ENCODE results near the gene PIP5K1B. TPM values are rescaled to one million over a fixed set of nuclear protein-coding genes. Genes with fewer than 3 reads are reported as not detected.

PIP5K1B gene
- total and polyA plus RNA-seq, 4 donors: 0.09 to 30.9 (median 0.29) TPM

DNA sequence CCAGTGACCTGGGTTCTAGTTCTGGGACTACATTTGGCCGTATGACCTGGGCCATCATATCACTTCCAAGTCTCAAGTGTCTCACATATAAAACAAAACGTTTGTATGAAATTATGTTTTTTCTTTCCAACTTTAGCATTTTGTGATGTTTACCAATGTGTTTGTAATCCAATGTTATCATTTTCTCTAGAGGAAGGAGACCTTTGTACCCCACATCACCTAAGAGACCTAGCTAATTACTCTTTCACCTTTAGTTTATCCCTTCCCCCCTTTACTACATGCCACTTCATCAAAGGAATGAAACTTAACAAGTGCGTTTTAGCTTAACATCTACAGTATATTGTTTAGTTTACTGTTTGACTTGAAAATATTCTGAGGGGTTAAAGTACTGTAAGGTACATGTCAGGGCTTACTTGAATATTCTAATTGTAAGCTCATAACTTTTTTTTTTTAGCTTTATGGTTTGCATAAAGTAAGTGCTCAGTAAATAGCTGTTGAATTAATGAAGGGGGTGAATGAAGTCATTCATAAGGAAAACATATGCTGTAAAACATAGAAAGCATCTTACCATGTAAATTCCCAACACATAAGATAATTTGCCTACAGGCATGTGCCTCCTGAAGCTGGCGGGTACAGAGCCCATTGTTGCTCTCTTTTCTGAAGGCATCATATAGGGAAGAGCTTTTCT lies 2.9 kb downstream of the PIP5K1B start:
- H3K9ac ChIP-seq (ENCODE audit: low read depth in 1 of 2, low read length in 2 of 2): no peak overlapping the region
- H3K27ac ChIP-seq (ENCODE audit: low read depth in 1 of 2, low read length in 2 of 2): no peak overlapping the region
- DNase-seq (ENCODE audit: low spot score): no peak
- H3K4me3 ChIP-seq (ENCODE audit: low read depth in 1 of 3, low read length in 3 of 3): no peak overlapping the region
- no peak for TF ChIP-seq JUND (IDR thresholded peaks at IDR 0.05)
- TF ChIP-seq, protein P1, sequence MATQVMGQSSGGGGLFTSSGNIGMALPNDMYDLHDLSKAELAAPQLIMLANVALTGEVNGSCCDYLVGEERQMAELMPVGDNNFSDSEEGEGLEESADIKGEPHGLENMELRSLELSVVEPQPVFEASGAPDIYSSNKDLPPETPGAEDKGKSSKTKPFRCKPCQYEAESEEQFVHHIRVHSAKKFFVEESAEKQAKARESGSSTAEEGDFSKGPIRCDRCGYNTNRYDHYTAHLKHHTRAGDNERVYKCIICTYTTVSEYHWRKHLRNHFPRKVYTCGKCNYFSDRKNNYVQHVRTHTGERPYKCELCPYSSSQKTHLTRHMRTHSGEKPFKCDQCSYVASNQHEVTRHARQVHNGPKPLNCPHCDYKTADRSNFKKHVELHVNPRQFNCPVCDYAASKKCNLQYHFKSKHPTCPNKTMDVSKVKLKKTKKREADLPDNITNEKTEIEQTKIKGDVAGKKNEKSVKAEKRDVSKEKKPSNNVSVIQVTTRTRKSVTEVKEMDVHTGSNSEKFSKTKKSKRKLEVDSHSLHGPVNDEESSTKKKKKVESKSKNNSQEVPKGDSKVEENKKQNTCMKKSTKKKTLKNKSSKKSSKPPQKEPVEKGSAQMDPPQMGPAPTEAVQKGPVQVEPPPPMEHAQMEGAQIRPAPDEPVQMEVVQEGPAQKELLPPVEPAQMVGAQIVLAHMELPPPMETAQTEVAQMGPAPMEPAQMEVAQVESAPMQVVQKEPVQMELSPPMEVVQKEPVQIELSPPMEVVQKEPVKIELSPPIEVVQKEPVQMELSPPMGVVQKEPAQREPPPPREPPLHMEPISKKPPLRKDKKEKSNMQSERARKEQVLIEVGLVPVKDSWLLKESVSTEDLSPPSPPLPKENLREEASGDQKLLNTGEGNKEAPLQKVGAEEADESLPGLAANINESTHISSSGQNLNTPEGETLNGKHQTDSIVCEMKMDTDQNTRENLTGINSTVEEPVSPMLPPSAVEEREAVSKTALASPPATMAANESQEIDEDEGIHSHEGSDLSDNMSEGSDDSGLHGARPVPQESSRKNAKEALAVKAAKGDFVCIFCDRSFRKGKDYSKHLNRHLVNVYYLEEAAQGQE (IDR thresholded peaks at IDR 0.05): no peak
- TF ChIP-seq, protein P2, sequence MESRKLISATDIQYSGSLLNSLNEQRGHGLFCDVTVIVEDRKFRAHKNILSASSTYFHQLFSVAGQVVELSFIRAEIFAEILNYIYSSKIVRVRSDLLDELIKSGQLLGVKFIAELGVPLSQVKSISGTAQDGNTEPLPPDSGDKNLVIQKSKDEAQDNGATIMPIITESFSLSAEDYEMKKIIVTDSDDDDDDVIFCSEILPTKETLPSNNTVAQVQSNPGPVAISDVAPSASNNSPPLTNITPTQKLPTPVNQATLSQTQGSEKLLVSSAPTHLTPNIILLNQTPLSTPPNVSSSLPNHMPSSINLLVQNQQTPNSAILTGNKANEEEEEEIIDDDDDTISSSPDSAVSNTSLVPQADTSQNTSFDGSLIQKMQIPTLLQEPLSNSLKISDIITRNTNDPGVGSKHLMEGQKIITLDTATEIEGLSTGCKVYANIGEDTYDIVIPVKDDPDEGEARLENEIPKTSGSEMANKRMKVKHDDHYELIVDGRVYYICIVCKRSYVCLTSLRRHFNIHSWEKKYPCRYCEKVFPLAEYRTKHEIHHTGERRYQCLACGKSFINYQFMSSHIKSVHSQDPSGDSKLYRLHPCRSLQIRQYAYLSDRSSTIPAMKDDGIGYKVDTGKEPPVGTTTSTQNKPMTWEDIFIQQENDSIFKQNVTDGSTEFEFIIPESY (IDR thresholded peaks at IDR 0.05): no peak
- no peak for TF ChIP-seq YY1 (IDR thresholded peaks at IDR 0.05)
- TF ChIP-seq NR2F2 (IDR thresholded peaks at IDR 0.05): no peak
- no peak for TF ChIP-seq EGR1 (IDR thresholded peaks at IDR 0.05; ENCODE audit: low read depth in 2 of 2)
- TF ChIP-seq, protein P3, sequence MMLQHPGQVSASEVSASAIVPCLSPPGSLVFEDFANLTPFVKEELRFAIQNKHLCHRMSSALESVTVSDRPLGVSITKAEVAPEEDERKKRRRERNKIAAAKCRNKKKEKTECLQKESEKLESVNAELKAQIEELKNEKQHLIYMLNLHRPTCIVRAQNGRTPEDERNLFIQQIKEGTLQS (IDR thresholded peaks at IDR 0.05): no peak
- no peak for TF ChIP-seq HNF4A (conservative IDR thresholded peaks at IDR 0.05)
- TF ChIP-seq GABPA (IDR thresholded peaks at IDR 0.05 in 1 of 2, conservative IDR thresholded peaks at IDR 0.05 in 1 of 2): no peak
- TF ChIP-seq RXRA (IDR thresholded peaks at IDR 0.05): no peak
- no peak for TF ChIP-seq FOXA1 (IDR thresholded peaks at IDR 0.05)
- TF ChIP-seq, protein P4, sequence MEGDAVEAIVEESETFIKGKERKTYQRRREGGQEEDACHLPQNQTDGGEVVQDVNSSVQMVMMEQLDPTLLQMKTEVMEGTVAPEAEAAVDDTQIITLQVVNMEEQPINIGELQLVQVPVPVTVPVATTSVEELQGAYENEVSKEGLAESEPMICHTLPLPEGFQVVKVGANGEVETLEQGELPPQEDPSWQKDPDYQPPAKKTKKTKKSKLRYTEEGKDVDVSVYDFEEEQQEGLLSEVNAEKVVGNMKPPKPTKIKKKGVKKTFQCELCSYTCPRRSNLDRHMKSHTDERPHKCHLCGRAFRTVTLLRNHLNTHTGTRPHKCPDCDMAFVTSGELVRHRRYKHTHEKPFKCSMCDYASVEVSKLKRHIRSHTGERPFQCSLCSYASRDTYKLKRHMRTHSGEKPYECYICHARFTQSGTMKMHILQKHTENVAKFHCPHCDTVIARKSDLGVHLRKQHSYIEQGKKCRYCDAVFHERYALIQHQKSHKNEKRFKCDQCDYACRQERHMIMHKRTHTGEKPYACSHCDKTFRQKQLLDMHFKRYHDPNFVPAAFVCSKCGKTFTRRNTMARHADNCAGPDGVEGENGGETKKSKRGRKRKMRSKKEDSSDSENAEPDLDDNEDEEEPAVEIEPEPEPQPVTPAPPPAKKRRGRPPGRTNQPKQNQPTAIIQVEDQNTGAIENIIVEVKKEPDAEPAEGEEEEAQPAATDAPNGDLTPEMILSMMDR (IDR thresholded peaks at IDR 0.05; ENCODE audit: low read depth, low read length, missing input control): no peak
- TF ChIP-seq TAF1 (conservative IDR thresholded peaks at IDR 0.05): no peak
- TF ChIP-seq RAD21 (IDR thresholded peaks at IDR 0.05): no peak
- TF ChIP-seq SP1 (IDR thresholded peaks at IDR 0.05): no peak
- TF ChIP-seq, protein P5, sequence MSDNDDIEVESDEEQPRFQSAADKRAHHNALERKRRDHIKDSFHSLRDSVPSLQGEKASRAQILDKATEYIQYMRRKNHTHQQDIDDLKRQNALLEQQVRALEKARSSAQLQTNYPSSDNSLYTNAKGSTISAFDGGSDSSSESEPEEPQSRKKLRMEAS (IDR thresholded peaks at IDR 0.05): no peak
- TF ChIP-seq HNF4G (IDR thresholded peaks at IDR 0.05): no peak
- no peak for TF ChIP-seq FOXA2 (IDR thresholded peaks at IDR 0.05)
- H3K9me3 ChIP-seq (ENCODE audit: control insufficient read depth in 4 of 4, low read length in 3 of 4): no peaks in the 10 kb centered on the region
- H3K4me1 ChIP-seq (ENCODE audit: control insufficient read depth in 4 of 4, insufficient read depth in 4 of 4, low read length in 3 of 4): peaks cover 4 to 20% (median 13%) of the 10 kb centered on the region in 4 donors
- H3K36me3 ChIP-seq (ENCODE audit: control insufficient read depth in 4 of 4, insufficient read depth in 3 of 4, low read depth in 1 of 4, low read length in 3 of 4): no peaks in the 10 kb centered on the region
- 64% methylated on average over 4 of the region's 4 CpGs for WGBS
- H3K27me3 ChIP-seq (ENCODE audit: control insufficient read depth in 4 of 4, insufficient read depth in 4 of 4, low read length in 3 of 4): peaks cover 0 to 38% (median 8%) of the 10 kb centered on the region in 4 donors
